Measurements from ENCODE around the gene KLHL3. TPM values are rescaled to one million over a fixed set of nuclear protein-coding genes. Genes with fewer than 3 reads are reported as not detected.

The KLHL3 gene
- total RNA-seq, 1 experiment from 2014 or later: 15.7 TPM

GRCh38 chr5:137706841-137707240 lies 29.0 kb downstream of the KLHL3 start (continued):
- TF ChIP-seq, protein P1, sequence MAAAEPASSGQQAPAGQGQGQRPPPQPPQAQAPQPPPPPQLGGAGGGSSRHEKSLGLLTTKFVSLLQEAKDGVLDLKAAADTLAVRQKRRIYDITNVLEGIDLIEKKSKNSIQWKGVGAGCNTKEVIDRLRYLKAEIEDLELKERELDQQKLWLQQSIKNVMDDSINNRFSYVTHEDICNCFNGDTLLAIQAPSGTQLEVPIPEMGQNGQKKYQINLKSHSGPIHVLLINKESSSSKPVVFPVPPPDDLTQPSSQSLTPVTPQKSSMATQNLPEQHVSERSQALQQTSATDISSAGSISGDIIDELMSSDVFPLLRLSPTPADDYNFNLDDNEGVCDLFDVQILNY (CRISPR knock-in tag; IDR thresholded peaks at IDR 0.05): no peak
- TF ChIP-seq, protein P2, sequence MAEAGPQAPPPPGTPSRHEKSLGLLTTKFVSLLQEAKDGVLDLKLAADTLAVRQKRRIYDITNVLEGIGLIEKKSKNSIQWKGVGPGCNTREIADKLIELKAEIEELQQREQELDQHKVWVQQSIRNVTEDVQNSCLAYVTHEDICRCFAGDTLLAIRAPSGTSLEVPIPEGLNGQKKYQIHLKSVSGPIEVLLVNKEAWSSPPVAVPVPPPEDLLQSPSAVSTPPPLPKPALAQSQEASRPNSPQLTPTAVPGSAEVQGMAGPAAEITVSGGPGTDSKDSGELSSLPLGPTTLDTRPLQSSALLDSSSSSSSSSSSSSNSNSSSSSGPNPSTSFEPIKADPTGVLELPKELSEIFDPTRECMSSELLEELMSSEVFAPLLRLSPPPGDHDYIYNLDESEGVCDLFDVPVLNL (CRISPR knock-in tag; IDR thresholded peaks at IDR 0.05; ENCODE audit: borderline replicate concordance, low read depth): no peak

- ChIA-PET CTCF (no interaction called here), POLR2A (interaction anchor here (0.8 kb wide), 1 partner anchor 14 kb away, joined by 3 read pairs; no protein-coding TSS in a partner anchor)
- no peak overlapping the region for H3K4me3 Mint-ChIP-seq
- DNase-seq (ENCODE audit: low spot score) (no peak), ATAC-seq (no peak)
- no peak overlapping the region for H3K27ac Mint-ChIP-seq
- H3K36me3 Mint-ChIP-seq: peaks cover 12% of the 10 kb centered on the region
- H3K4me1 Mint-ChIP-seq: no peaks in the 10 kb centered on the region
- H3K9me3 Mint-ChIP-seq: no peaks in the 10 kb centered on the region
- no peak for TF ChIP-seq OVOL2 (CRISPR knock-in tag; IDR thresholded peaks at IDR 0.05; ENCODE audit: borderline replicate concordance)
- no peak for TF ChIP-seq ZNF416 (CRISPR knock-in tag; IDR thresholded peaks at IDR 0.05)
- TF ChIP-seq CREM (CRISPR knock-in tag; IDR thresholded peaks at IDR 0.05): no peak
- TF ChIP-seq, protein P1 (CRISPR knock-in tag; IDR thresholded peaks at IDR 0.05): no peak
- TF ChIP-seq, protein P3, sequence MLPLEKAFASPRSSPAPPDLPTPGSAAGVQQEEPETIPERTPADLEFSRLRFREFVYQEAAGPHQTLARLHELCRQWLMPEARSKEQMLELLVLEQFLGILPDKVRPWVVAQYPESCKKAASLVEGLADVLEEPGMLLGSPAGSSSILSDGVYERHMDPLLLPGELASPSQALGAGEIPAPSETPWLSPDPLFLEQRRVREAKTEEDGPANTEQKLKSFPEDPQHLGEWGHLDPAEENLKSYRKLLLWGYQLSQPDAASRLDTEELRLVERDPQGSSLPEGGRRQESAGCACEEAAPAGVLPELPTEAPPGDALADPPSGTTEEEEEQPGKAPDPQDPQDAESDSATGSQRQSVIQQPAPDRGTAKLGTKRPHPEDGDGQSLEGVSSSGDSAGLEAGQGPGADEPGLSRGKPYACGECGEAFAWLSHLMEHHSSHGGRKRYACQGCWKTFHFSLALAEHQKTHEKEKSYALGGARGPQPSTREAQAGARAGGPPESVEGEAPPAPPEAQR (CRISPR knock-in tag; IDR thresholded peaks at IDR 0.05): no peak
- no peak for TF ChIP-seq ZNF138 (CRISPR knock-in tag; conservative IDR thresholded peaks at IDR 0.05)
- TF ChIP-seq, protein P4, sequence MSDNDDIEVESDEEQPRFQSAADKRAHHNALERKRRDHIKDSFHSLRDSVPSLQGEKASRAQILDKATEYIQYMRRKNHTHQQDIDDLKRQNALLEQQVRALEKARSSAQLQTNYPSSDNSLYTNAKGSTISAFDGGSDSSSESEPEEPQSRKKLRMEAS (CRISPR knock-in tag; IDR thresholded peaks at IDR 0.05): no peak
- no peak for TF ChIP-seq FOXP4 (CRISPR knock-in tag; IDR thresholded peaks at IDR 0.05)
- no peak for TF ChIP-seq FOXP1 (CRISPR knock-in tag; IDR thresholded peaks at IDR 0.05; ENCODE audit: borderline replicate concordance)
- TF ChIP-seq CBFB (CRISPR knock-in tag; IDR thresholded peaks at IDR 0.05; ENCODE audit: low read depth): no peak
- TF ChIP-seq, protein P5, sequence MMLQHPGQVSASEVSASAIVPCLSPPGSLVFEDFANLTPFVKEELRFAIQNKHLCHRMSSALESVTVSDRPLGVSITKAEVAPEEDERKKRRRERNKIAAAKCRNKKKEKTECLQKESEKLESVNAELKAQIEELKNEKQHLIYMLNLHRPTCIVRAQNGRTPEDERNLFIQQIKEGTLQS (CRISPR knock-in tag; conservative IDR thresholded peaks at IDR 0.05): no peak
- no peak for TF ChIP-seq ZNF425 (CRISPR knock-in tag; conservative IDR thresholded peaks at IDR 0.05)
- H3K27me3 Mint-ChIP-seq (ENCODE audit: low read depth): no peaks in the 10 kb centered on the region
Observed at GRCh38 chr5:137705106-137705505, 30.8 kb downstream of the KLHL3 start.

- CTCF ChIA-PET: no interaction called here
- Mint-ChIP-seq H3K9me3 (no peaks in the 10 kb centered on the region), H3K27me3 (ENCODE audit: low read depth) (no peaks in the 10 kb centered on the region), H3K36me3 (peaks cover 4% of the 10 kb centered on the region), H3K4me1 (no peaks in the 10 kb centered on the region), H3K27ac (no peak overlapping the region), H3K4me3 (no peak overlapping the region)
- POLR2A ChIA-PET: no interaction called here
- ATAC-seq (no peak), DNase-seq (ENCODE audit: low spot score) (no peak)
- TF ChIP-seq ZNF396 (CRISPR knock-in tag; IDR thresholded peaks at IDR 0.05; ENCODE audit: borderline replicate concordance) (no peak), IRF2 (CRISPR knock-in tag; IDR thresholded peaks at IDR 0.05; ENCODE audit: borderline replicate concordance, low read depth) (no peak), JAZF1 (CRISPR knock-in tag; IDR thresholded peaks at IDR 0.05) (no peak), ZNF423 (CRISPR knock-in tag; IDR thresholded peaks at IDR 0.05) (no peak), MXD4 (CRISPR knock-in tag; IDR thresholded peaks at IDR 0.05; ENCODE audit: borderline replicate concordance) (no peak), ZNF138 (CRISPR knock-in tag; conservative IDR thresholded peaks at IDR 0.05) (no peak), CREM (CRISPR knock-in tag; IDR thresholded peaks at IDR 0.05) (no peak), GTF2I (CRISPR knock-in tag; conservative IDR thresholded peaks at IDR 0.05) (no peak), ZNF263 (CRISPR knock-in tag; IDR thresholded peaks at IDR 0.05; ENCODE audit: low read depth) (no peak), GRHL2 (CRISPR knock-in tag; IDR thresholded peaks at IDR 0.05; ENCODE audit: insufficient replicate concordance, severe bottlenecking) (no peak)
- TF ChIP-seq, protein P2 (CRISPR knock-in tag; IDR thresholded peaks at IDR 0.05; ENCODE audit: borderline replicate concordance, low read depth): no peak
- TF ChIP-seq, protein P5 (CRISPR knock-in tag; conservative IDR thresholded peaks at IDR 0.05): no peak
- TF ChIP-seq, protein P4 (CRISPR knock-in tag; IDR thresholded peaks at IDR 0.05): no peak
Observed at GRCh38 chr5:137703565-137703964, 32.3 kb downstream of the KLHL3 start.
